HUES48 (cell line): ENCODE measurements around the gene ITIH1.

ENCODE experiments used
- H3K27ac ChIP-seq: one replicate; pipeline ENCODE4 v1.7.0; 2013; ENCODE audit warnings: low read depth, low read length, inconsistent platforms
- H3K27me3 ChIP-seq: 2 replicates; pipeline ENCODE4 v1.6.1; 2013; ENCODE audit warnings: mild to moderate bottlenecking, low read length; ENCODE audit not compliant: control insufficient read depth, insufficient read depth
- H3K36me3 ChIP-seq: 2 replicates; pipeline ENCODE4 v1.6.1; 2013; ENCODE audit warnings: low read length; ENCODE audit not compliant: control insufficient read depth, insufficient read depth
- H3K4me1 ChIP-seq: 2 replicates; pipeline ENCODE4 v1.6.1; 2013; ENCODE audit warnings: mild to moderate bottlenecking, low read length; ENCODE audit not compliant: control insufficient read depth, insufficient read depth
- H3K4me3 ChIP-seq: 2 replicates; pipeline ENCODE4 v1.5.1; 2013; ENCODE audit warnings: mild to moderate bottlenecking, low read depth, low read length
- H3K9ac ChIP-seq: 2 replicates; pipeline ENCODE4 v1.6.1; 2013; ENCODE audit warnings: mild to moderate bottlenecking, low read depth, low read length, moderate library complexity
- H3K9me3 ChIP-seq: 2 replicates; pipeline ENCODE4 v1.6.1; 2013; ENCODE audit warnings: low read length; ENCODE audit not compliant: control insufficient read depth, insufficient read depth

ITIH1 gene

GRCh38 chr3:52792961-52793695, 15.7 kb downstream of the ITIH1 start:
- Histone ChIP-seq H3K9ac (no peak overlapping the region), H3K36me3 (no peaks in the 10 kb centered on the region), H3K27ac (no peak overlapping the region), H3K4me3 (no peak overlapping the region), H3K4me1 (no peaks in the 10 kb centered on the region), H3K27me3 (no peaks in the 10 kb centered on the region), H3K9me3 (no peaks in the 10 kb centered on the region)

GRCh38 chr3:52793702-52794611, 16.6 kb downstream of the ITIH1 start:
- Histone ChIP-seq H3K9me3 (no peaks in the 10 kb centered on the region), H3K36me3 (no peaks in the 10 kb centered on the region), H3K4me1 (no peaks in the 10 kb centered on the region), H3K9ac (no peak overlapping the region), H3K4me3 (no peak overlapping the region), H3K27me3 (no peaks in the 10 kb centered on the region), H3K27ac (no peak overlapping the region)

GRCh38 chr3:52794612-52795099, 17.3 kb downstream of the ITIH1 start, which contains the start of gene ITIH3:
Gene ITIH3 (plus strand): TSS chr3:52794796. CDS start chr3:52794804, 8 bp downstream.
- H3K27ac ChIP-seq = no peak within 1 kb of the TSS
- H3K9ac ChIP-seq = no peak within 1 kb of the TSS
- H3K27me3 ChIP-seq = no peaks in the 10 kb centered on the region
- no peaks in the 10 kb centered on the region for H3K36me3 ChIP-seq
- H3K9me3 ChIP-seq = no peaks in the 10 kb centered on the region
- H3K4me3 ChIP-seq = no peak within 1 kb of the TSS
- H3K4me1 ChIP-seq = no peaks in the 10 kb centered on the region

GRCh38 chr3:52795298-52795900, 18.0 kb downstream of the ITIH1 start:
- Histone ChIP-seq H3K27me3 (no peaks in the 10 kb centered on the region), H3K9me3 (no peaks in the 10 kb centered on the region), H3K36me3 (no peaks in the 10 kb centered on the region), H3K9ac (no peak overlapping the region), H3K4me1 (no peaks in the 10 kb centered on the region), H3K27ac (no peak overlapping the region), H3K4me3 (no peak overlapping the region)

- H3K27ac ChIP-seq = no peak overlapping the region
- no peaks in the 10 kb centered on the region for H3K9me3 ChIP-seq
- no peaks in the 10 kb centered on the region for H3K4me1 ChIP-seq
- no peaks in the 10 kb centered on the region for H3K36me3 ChIP-seq
- H3K9ac ChIP-seq = no peak overlapping the region
- no peak overlapping the region for H3K4me3 ChIP-seq
- no peaks in the 10 kb centered on the region for H3K27me3 ChIP-seq
Measured at GRCh38 chr3:52796411-52796810, 19.0 kb downstream of the ITIH1 start.

GRCh38 chr3:52798376-52798977, 21.1 kb downstream of the ITIH1 start:
- H3K27me3 ChIP-seq = no peaks in the 10 kb centered on the region
- H3K9me3 ChIP-seq = no peaks in the 10 kb centered on the region
- H3K36me3 ChIP-seq = no peaks in the 10 kb centered on the region
- H3K4me1 ChIP-seq = no peaks in the 10 kb centered on the region
- no peak overlapping the region for H3K27ac ChIP-seq
- no peak overlapping the region for H3K4me3 ChIP-seq
- H3K9ac ChIP-seq = no peak overlapping the region

GRCh38 chr3:52798978-52799476, 21.6 kb downstream of the ITIH1 start:
- Histone ChIP-seq H3K4me1 (no peaks in the 10 kb centered on the region), H3K27me3 (no peaks in the 10 kb centered on the region), H3K9ac (no peak overlapping the region), H3K9me3 (no peaks in the 10 kb centered on the region), H3K27ac (no peak overlapping the region), H3K4me3 (no peak overlapping the region), H3K36me3 (no peaks in the 10 kb centered on the region)

GRCh38 chr3:52800079-52800478, 22.7 kb downstream of the ITIH1 start:
- Histone ChIP-seq H3K4me3 (no peak overlapping the region), H3K9me3 (no peaks in the 10 kb centered on the region), H3K27ac (no peak overlapping the region), H3K27me3 (no peaks in the 10 kb centered on the region), H3K36me3 (no peaks in the 10 kb centered on the region), H3K9ac (no peak overlapping the region), H3K4me1 (no peaks in the 10 kb centered on the region)

- Histone ChIP-seq H3K27ac (no peak overlapping the region), H3K4me3 (no peak overlapping the region), H3K9ac (no peak overlapping the region), H3K9me3 (no peaks in the 10 kb centered on the region), H3K27me3 (no peaks in the 10 kb centered on the region), H3K36me3 (no peaks in the 10 kb centered on the region), H3K4me1 (no peaks in the 10 kb centered on the region)
Measured at GRCh38 chr3:52801839-52802238, 24.4 kb downstream of the ITIH1 start.

GRCh38 chr3:52805270-52806039, 28.1 kb downstream of the ITIH1 start:
- Histone ChIP-seq H3K27me3 (no peaks in the 10 kb centered on the region), H3K27ac (no peak overlapping the region), H3K36me3 (no peaks in the 10 kb centered on the region), H3K4me3 (no peak overlapping the region), H3K9me3 (no peaks in the 10 kb centered on the region), H3K4me1 (no peaks in the 10 kb centered on the region), H3K9ac (no peak overlapping the region)
